Spleen (tissue), 11 donors: ENCODE measurements around the gene CHP2. TPM values are rescaled to one million over a fixed set of nuclear protein-coding genes. Genes with fewer than 3 reads are reported as not detected.
"Not testable (repeated sequence)": the region's sequence is repeated elsewhere in the genome, so short reads cannot be mapped to it uniquely, and the experiment has no call there.

Experiments
- DNase-seq: peaks from one replicate; pipeline ENCODE4 v3.0.0-alpha.2; 2020
- H3K27ac ChIP-seq, 8 donors: fragments of 200-600 bp; sonication (generic) in 7 of 8; 1 replicate in 4 of 8; 2 replicates in 4 of 8; pipeline versions ENCODE4 v1.5.0 to v1.8.0; 2016 to 2021; ENCODE audit warnings: inconsistent platforms in 4 of 8, mild to moderate bottlenecking in 4 of 8, moderate library complexity in 1 of 8
- H3K27me3 ChIP-seq, 7 donors: fragments of 200-600 bp; sonication (generic) in 6 of 7; replicated peaks in 1 of 7; 1 replicate in 4 of 7; 2 replicates in 3 of 7; pipeline versions ENCODE4 v1.5.0 to v1.8.0; 2016 to 2021; ENCODE audit warnings: inconsistent platforms in 3 of 7, mild to moderate bottlenecking in 1 of 7
- H3K36me3 ChIP-seq, 6 donors: fragments of 200-600 bp; sonication (generic) in 5 of 6; 1 replicate in 4 of 6; 2 replicates in 2 of 6; pipeline versions ENCODE4 v1.5.0 to v1.8.0; 2016 to 2021; ENCODE audit warnings: inconsistent platforms in 2 of 6
- H3K4me1 ChIP-seq, 6 donors: fragments of 200-600 bp; sonication (generic) in 5 of 6; 1 replicate in 3 of 6; 2 replicates in 3 of 6; pipeline versions ENCODE4 v1.5.0 to v1.8.0; 2016 to 2021; ENCODE audit warnings: inconsistent platforms in 3 of 6
- H3K4me3 ChIP-seq, 8 donors: fragments of 200-600 bp; sonication (generic) in 7 of 8; 1 replicate in 4 of 8; 2 replicates in 4 of 8; pipeline versions ENCODE4 v1.5.0 to v1.8.0; 2016 to 2021; ENCODE audit warnings: inconsistent platforms in 4 of 8, mild to moderate bottlenecking in 4 of 8, moderate library complexity in 2 of 8
- H3K9me3 ChIP-seq, 8 donors: fragments of 200-600 bp; sonication (generic) in 7 of 8; 1 replicate in 4 of 8; 2 replicates in 4 of 8; pipeline versions ENCODE4 v1.5.0 to v1.8.0; 2016 to 2021; ENCODE audit warnings: inconsistent platforms in 4 of 8
- CTCF ChIP-seq, 11 experiments: fragments of 200-600 bp in 7 of 11; fragments of 450-650 bp in 4 of 11; sonication (generic) in 4 of 11; IDR thresholded peaks in 8 of 11; conservative IDR thresholded peaks in 3 of 11; 1 replicate in 7 of 11; 2 replicates in 4 of 11; pipeline versions ENCODE4 v1.4.0 to v1.8.0; 2016 to 2021; ENCODE audit warnings: antibody characterized with exemption in 11 of 11, inconsistent platforms in 4 of 11, mild to moderate bottlenecking in 1 of 11
- POLR2A ChIP-seq, 3 donors: fragments of 450-650 bp; IDR thresholded peaks; one replicate each; pipeline ENCODE4 v1.5.1; 2017; ENCODE audit warnings: antibody characterized with exemption in 3 of 3, mild to moderate bottlenecking in 1 of 3
- POLR2AphosphoS5 ChIP-seq, 3 donors: sonication (generic); formaldehyde crosslinking; IDR thresholded peaks; one replicate each; pipeline ENCODE4 v1.5.1; 2017; ENCODE audit warnings: antibody characterized with exemption in 3 of 3
- WGBS, 5 donors: extraction: QIAGEN DNeasy Blood & Tissue Kit in 3 of 5; methylation state at CpG; one replicate each; pipeline versions ENCODE4 v1.1.5 to v1.1.7; 2013 to 2018; 5-methylcytosine and 5-hydroxymethylcytosine counted together
- intact Hi-C: fragments of 100-400 bp; cut with DNase I; formaldehyde crosslinking; loops from one replicate; pipeline ENCODE4 v1.15.0; 2023; ENCODE audit warnings: low total_unique reads
- polyA plus RNA-seq, 3 donors: library from polyadenylated mRNA; stranded (reverse); fragments of 200-250 nt; gene quantifications; one replicate each; pipeline ENCODE4 v1.2.1, GENCODE V29; 2013
- total RNA-seq, 7 donors: library from RNA; depleted of rRNA in 3 of 7; stranded (reverse); fragments of >200 nt in 3 of 7; fragmentation: NEBNext Ultra II Directional in 4 of 7; extraction: Animal tissue kit (Norgen Biotek cat#: 25700) in 4 of 7; gene quantifications; one replicate each; pipeline versions ENCODE4 v1.1.0 to v1.2.1, GENCODE V29; 2016 to 2021
- donor health status: healthy with polysubstance abuse.
- donor health status: DM: no; HTN: no; CAD: no; lungs with moderate emphysema.
- donor health status: DM: no; HTN: no; CAD: no.
- donor health status: Bipolar disorder and iron deficiency.
- donor health status: healthy.
- donor health status: DM: no; HTN: no; CAD: no.
- donor health status: DM: yes; HTN: yes; CAD: no.

The CHP2 gene
- total and polyA plus RNA-seq, 10 donors: 0.06 TPM; not detected in 9

DNA sequence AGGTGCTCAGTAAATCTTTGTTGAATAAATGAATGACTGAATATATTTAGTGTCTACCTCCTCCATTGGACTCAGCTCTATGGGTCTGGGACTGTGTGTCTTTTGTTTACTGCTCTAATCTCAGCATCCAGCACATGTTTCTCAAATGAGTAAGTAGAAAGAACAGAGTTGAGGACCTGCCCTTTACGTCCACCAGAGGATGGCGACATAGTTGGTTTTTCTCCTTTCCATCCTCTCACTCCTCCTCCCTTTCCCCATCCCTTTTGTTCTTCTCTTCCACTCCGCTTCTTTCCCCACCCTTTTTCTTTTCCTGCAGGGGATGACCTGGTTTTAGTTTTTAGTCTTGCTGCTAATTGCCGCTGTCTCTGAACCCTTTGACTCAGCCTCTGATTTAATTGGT is 12.1 kb upstream of the CHP2 start:
- H3K27ac ChIP-seq: no peak overlapping the region
- peaks cover 0 to 42% (median 0%) of the 10 kb centered on the region in 7 donors for H3K27me3 ChIP-seq
- H3K36me3 ChIP-seq: no peaks in the 10 kb centered on the region
- intact Hi-C loops: no loop called here
- H3K4me3 ChIP-seq: no peak overlapping the region
- DNase-seq: no peak
- peaks cover 0 to 8% (median 0%) of the 10 kb centered on the region in 8 donors for H3K9me3 ChIP-seq
- no peak for TF ChIP-seq CTCF (IDR thresholded peaks at IDR 0.05 in 8 of 11, conservative IDR thresholded peaks at IDR 0.05 in 3 of 11)
- no peak for TF ChIP-seq POLR2AphosphoS5 (IDR thresholded peaks at IDR 0.05)
- TF ChIP-seq POLR2A (IDR thresholded peaks at IDR 0.05): no peak
- H3K4me1 ChIP-seq: no peaks in the 10 kb centered on the region
- WGBS, 5 donors: 53 to 59% (median 56%) methylated on average over 4 of the region's 4 CpGs

DNA sequence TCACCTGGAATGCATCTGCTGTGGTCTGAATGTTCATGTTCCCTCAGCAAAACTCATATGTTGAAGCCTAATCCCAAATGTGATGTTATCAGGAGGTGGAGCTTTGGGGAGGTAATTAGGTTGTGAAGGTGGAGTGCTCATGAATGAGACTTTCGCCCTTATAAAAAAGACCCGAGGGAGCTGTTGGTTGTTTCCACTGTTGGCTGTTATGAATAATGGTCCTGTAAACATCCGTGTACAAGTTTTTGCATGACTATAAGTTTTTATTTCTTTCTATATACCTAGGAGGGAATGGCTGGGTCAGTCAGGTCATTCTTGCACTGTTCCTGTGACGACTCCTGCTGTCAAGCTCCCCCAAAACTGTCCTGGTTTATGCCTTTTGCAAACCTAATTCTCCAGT is 9.6 kb upstream of the CHP2 start:
- Histone ChIP-seq H3K27me3 (peaks cover 0 to 50% (median 0%) of the 10 kb centered on the region in 7 donors), H3K27ac (no peak overlapping the region), H3K4me3 (no peak overlapping the region), H3K36me3 (no peaks in the 10 kb centered on the region), H3K9me3 (peaks cover 0 to 8% (median 0%) of the 10 kb centered on the region in 8 donors), H3K4me1 (no peaks in the 10 kb centered on the region)
- DNase-seq: no peak
- 76 to 88% (median 82%) methylated on average over 4 of the region's 4 CpGs for WGBS, 5 donors
- TF ChIP-seq POLR2A (IDR thresholded peaks at IDR 0.05) (no peak), CTCF (IDR thresholded peaks at IDR 0.05 in 8 of 11, conservative IDR thresholded peaks at IDR 0.05 in 3 of 11) (no peak), POLR2AphosphoS5 (IDR thresholded peaks at IDR 0.05) (no peak)
- intact Hi-C loops: no loop called here

DNA sequence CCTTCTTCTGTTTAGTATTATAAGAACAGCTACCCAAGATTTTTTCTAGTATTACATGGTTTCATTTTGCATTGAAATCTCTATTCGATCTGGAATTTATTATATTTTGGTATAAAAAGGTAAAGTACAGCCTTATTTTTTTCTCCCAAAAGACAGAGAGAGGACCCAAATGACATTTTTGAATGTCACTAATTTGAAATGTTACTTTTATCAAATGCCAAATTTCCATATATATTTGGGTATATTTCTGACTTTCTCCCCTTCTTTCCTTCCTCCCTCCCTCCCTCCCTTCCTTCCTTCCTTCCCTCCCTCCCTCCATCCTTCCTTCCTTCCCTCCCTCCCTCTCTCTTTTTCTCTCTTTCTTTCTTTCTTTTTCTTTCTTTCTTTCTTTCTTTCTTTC is 6.2 kb upstream of the CHP2 start:
- TF ChIP-seq POLR2A (IDR thresholded peaks at IDR 0.05): no peak
- no peak for DNase-seq
- H3K27ac ChIP-seq: no peak overlapping the region
- H3K4me1 ChIP-seq: no peaks in the 10 kb centered on the region
- H3K36me3 ChIP-seq: no peaks in the 10 kb centered on the region
- WGBS, 5 donors: 65 to 93% (median 78%) methylated on average over 1 of the region's 1 CpG
- H3K9me3 ChIP-seq: peaks cover 0 to 8% (median 0%) of the 10 kb centered on the region in 8 donors
- intact Hi-C loops: no loop called here
- no peak overlapping the region for H3K4me3 ChIP-seq
- peaks cover 0 to 55% (median 5%) of the 10 kb centered on the region in 7 donors for H3K27me3 ChIP-seq

- H3K36me3 ChIP-seq, H3K9me3 ChIP-seq, DNase-seq, H3K27ac ChIP-seq, H3K4me3 ChIP-seq, intact Hi-C loops: not testable (repeated sequence)
- peaks cover 4 to 62% (median 27%) of the 10 kb centered on the region in 7 donors for H3K27me3 ChIP-seq
- WGBS, 5 donors: 84 to 94% (median 86%) methylated on average over 1 of the region's 1 CpG
- H3K4me1 ChIP-seq: peaks cover 7 to 15% (median 10%) of the 10 kb centered on the region in 6 donors
Measured at GRCh38 chr16:23751053-23751452, 3.8 kb upstream of the CHP2 start.

GRCh38 chr16:23753908-23754593 is 775 bp upstream of the CHP2 start:
- intact Hi-C loops: no loop called here
- no peak for DNase-seq
- TF ChIP-seq POLR2A (IDR thresholded peaks at IDR 0.05) (no peak), CTCF (IDR thresholded peaks at IDR 0.05 in 8 of 11, conservative IDR thresholded peaks at IDR 0.05 in 3 of 11) (no peak), POLR2AphosphoS5 (IDR thresholded peaks at IDR 0.05) (no peak)
- Histone ChIP-seq H3K27me3 (peaks cover 4 to 80% (median 31%) of the 10 kb centered on the region in 7 donors), H3K9me3 (no peaks in the 10 kb centered on the region), H3K36me3 (no peaks in the 10 kb centered on the region), H3K4me1 (peaks cover 7 to 15% (median 10%) of the 10 kb centered on the region in 6 donors), H3K4me3 (peak overlapping the region in 6 of 8 donors; percentile 19 to 64 (median 30)), H3K27ac (no peak overlapping the region)
- 38 to 54% (median 45%) methylated on average over 17 of the region's 17 CpGs for WGBS, 5 donors
